ENCODE results near the gene PSMB7.
A peak's percentile ranks its signal among the peaks of the same experiment; 100 is the strongest.

The PSMB7 gene

GRCh38 chr9:124455820-124456219 is 40.6 kb upstream of the PSMB7 start:
- Histone ChIP-seq H3K36me3 (ENCODE audit: insufficient read depth, insufficient read length, low read length) (no peaks in the 10 kb centered on the region), H3K9ac (ENCODE audit: insufficient read length, low read depth) (no peak overlapping the region), H3K4me1 (ENCODE audit: insufficient read depth, insufficient read length) (peaks cover 12% of the 10 kb centered on the region), H3K27me3 (ENCODE audit: insufficient read depth, insufficient read length) (peaks cover 17% of the 10 kb centered on the region), H3K9me3 (ENCODE audit: insufficient read depth, low read length) (no peaks in the 10 kb centered on the region), H3K4me3 (ENCODE audit: insufficient read length, low read depth) (no peak overlapping the region)
- TF ChIP-seq SUZ12 (IDR thresholded peaks at IDR 0.05; ENCODE audit: extremely low read depth, insufficient read depth, insufficient read length) (no peak), YY1 (IDR thresholded peaks at IDR 0.05; ENCODE audit: insufficient read depth, insufficient read length) (no peak), ZNF274 (IDR thresholded peaks at IDR 0.05; ENCODE audit: low read depth, low read length) (no peak)
- no peak for DNase-seq (ENCODE audit: low read depth, low spot score)

DNA sequence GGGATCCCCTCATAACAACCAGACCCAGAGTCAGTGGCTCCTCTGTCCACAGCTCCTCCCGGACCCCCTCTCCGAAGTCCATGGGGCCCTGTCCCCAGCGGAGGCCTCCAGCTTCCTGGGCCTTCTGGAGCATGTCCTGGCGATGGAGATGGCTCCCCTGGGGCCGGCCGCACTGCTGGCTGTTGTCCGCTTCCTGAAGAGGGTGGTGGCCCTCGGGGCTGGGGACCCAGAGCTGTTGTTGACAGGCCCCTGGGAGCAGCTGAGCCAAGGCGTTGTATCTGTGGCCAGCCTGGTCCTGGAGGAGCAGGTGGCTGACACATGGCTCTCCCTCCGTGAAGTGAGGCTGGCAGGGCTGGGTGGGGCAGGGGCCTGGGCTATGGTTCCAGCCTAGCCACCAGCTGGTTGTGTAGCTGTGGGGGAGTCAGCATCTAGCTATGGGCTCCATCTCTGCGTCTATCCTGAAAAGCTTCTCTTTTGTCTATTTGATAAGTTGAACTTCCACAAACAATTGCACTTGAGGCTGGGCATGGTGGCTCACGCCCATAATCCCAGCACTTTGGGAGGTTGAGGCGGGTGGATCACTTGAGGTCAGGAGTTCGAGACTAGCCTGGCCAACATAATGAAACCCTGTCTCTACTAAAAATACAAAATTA is 39.7 kb upstream of the PSMB7 start:
- no peak for DNase-seq (ENCODE audit: low read depth, low spot score)
- H3K4me3 ChIP-seq (ENCODE audit: insufficient read length, low read depth) = no peak overlapping the region
- TF ChIP-seq ZNF274 (IDR thresholded peaks at IDR 0.05; ENCODE audit: low read depth, low read length) (no peak), SUZ12 (IDR thresholded peaks at IDR 0.05; ENCODE audit: extremely low read depth, insufficient read depth, insufficient read length) (no peak), YY1 (IDR thresholded peaks at IDR 0.05; ENCODE audit: insufficient read depth, insufficient read length) (no peak)
- no peak overlapping the region for H3K9ac ChIP-seq (ENCODE audit: insufficient read length, low read depth)
- H3K27me3 ChIP-seq (ENCODE audit: insufficient read depth, insufficient read length) = peaks cover 19% of the 10 kb centered on the region
- no peaks in the 10 kb centered on the region for H3K9me3 ChIP-seq (ENCODE audit: insufficient read depth, low read length)
- peaks cover 14% of the 10 kb centered on the region for H3K4me1 ChIP-seq (ENCODE audit: insufficient read depth, insufficient read length)
- H3K36me3 ChIP-seq (ENCODE audit: insufficient read depth, insufficient read length, low read length) = no peaks in the 10 kb centered on the region

- Histone ChIP-seq H3K4me3 (ENCODE audit: insufficient read length, low read depth) (no peak overlapping the region), H3K9ac (ENCODE audit: insufficient read length, low read depth) (no peak overlapping the region), H3K4me1 (ENCODE audit: insufficient read depth, insufficient read length) (peaks cover 14% of the 10 kb centered on the region), H3K27me3 (ENCODE audit: insufficient read depth, insufficient read length) (peaks cover 19% of the 10 kb centered on the region), H3K36me3 (ENCODE audit: insufficient read depth, insufficient read length, low read length) (no peaks in the 10 kb centered on the region), H3K9me3 (ENCODE audit: insufficient read depth, low read length) (no peaks in the 10 kb centered on the region)
- DNase-seq (ENCODE audit: low read depth, low spot score) = no peak
- TF ChIP-seq SUZ12 (IDR thresholded peaks at IDR 0.05; ENCODE audit: extremely low read depth, insufficient read depth, insufficient read length) = no peak
- no peak for TF ChIP-seq ZNF274 (IDR thresholded peaks at IDR 0.05; ENCODE audit: low read depth, low read length)
These were observed 39.1 kb upstream of the PSMB7 start for GRCh38 chr9:124454296-124454695.

GRCh38 chr9:124453586-124454191 is 38.4 kb upstream of the PSMB7 start:
- Histone ChIP-seq H3K9ac (ENCODE audit: insufficient read length, low read depth) (peak overlapping the region; percentile 13), H3K36me3 (ENCODE audit: insufficient read depth, insufficient read length, low read length) (no peaks in the 10 kb centered on the region), H3K4me3 (ENCODE audit: insufficient read length, low read depth) (peak overlapping the region; percentile 13), H3K9me3 (ENCODE audit: insufficient read depth, low read length) (no peaks in the 10 kb centered on the region), H3K27me3 (ENCODE audit: insufficient read depth, insufficient read length) (peaks cover 19% of the 10 kb centered on the region), H3K4me1 (ENCODE audit: insufficient read depth, insufficient read length) (peaks cover 14% of the 10 kb centered on the region)
- no peak for TF ChIP-seq ZNF274 (IDR thresholded peaks at IDR 0.05; ENCODE audit: low read depth, low read length)
- no peak for DNase-seq (ENCODE audit: low read depth, low spot score)

DNA sequence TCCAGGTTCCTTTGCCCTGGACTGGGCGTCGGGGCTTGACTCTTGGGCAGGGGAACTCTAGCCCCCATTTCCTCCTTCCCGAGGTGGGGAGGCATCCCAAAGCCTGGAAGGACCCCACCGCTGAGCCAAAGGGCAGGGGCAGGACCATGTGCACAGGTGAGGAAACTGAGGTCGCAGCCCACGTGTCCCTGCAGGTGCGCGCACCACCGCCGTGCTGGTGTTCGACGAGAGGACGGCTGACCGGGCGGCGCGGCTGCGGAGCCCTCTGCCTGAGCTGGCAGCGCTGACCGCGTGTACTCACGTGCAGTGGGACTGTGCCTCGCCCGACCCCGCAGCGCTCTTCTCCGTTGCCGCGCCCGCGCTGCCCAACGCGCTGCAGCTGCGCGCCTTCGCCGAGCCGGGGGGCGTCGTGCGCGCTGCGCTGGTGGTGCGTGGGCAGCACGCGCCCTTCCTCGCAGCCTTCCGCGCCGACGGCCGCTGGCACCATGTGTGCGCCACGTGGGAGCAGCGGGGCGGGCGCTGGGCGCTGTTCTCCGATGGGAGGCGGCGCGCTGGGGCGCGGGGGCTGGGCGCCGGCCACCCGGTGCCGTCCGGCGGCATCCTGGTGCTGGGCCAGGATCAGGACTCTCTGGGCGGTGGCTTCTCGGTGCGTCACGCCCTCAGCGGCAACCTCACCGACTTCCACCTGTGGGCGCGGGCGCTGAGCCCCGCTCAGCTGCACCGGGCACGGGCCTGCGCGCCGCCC is 37.8 kb upstream of the PSMB7 start:
- Histone ChIP-seq H3K4me1 (ENCODE audit: insufficient read depth, insufficient read length) (peaks cover 14% of the 10 kb centered on the region), H3K4me3 (ENCODE audit: insufficient read length, low read depth) (peak overlapping the region; percentile 13), H3K36me3 (ENCODE audit: insufficient read depth, insufficient read length, low read length) (no peaks in the 10 kb centered on the region), H3K9ac (ENCODE audit: insufficient read length, low read depth) (peak overlapping the region; percentile 13), H3K9me3 (ENCODE audit: insufficient read depth, low read length) (no peaks in the 10 kb centered on the region), H3K27me3 (ENCODE audit: insufficient read depth, insufficient read length) (peaks cover 19% of the 10 kb centered on the region)
- no peak for DNase-seq (ENCODE audit: low read depth, low spot score)
- TF ChIP-seq SUZ12 (IDR thresholded peaks at IDR 0.05; ENCODE audit: extremely low read depth, insufficient read depth, insufficient read length) (no peak), ZNF274 (IDR thresholded peaks at IDR 0.05; ENCODE audit: low read depth, low read length) (no peak)

- no peak overlapping the region for H3K4me3 ChIP-seq (ENCODE audit: insufficient read length, low read depth)
- TF ChIP-seq YY1 (IDR thresholded peaks at IDR 0.05; ENCODE audit: insufficient read depth, insufficient read length) = no peak
- TF ChIP-seq ZNF274 (IDR thresholded peaks at IDR 0.05; ENCODE audit: low read depth, low read length) = no peak
- TF ChIP-seq SUZ12 (IDR thresholded peaks at IDR 0.05; ENCODE audit: extremely low read depth, insufficient read depth, insufficient read length) = no peak
- H3K36me3 ChIP-seq (ENCODE audit: insufficient read depth, insufficient read length, low read length) = no peaks in the 10 kb centered on the region
These were observed 37.1 kb upstream of the PSMB7 start for GRCh38 chr9:124452326-124452725.

GRCh38 chr9:124450931-124451661 is 35.9 kb upstream of the PSMB7 start:
- H3K9ac ChIP-seq (ENCODE audit: insufficient read length, low read depth) = peak overlapping the region; percentile 57
- no peak for DNase-seq (ENCODE audit: low read depth, low spot score)

More at GRCh38 chr9:124452326-124452725, 37.1 kb upstream of the PSMB7 start:
- no peaks in the 10 kb centered on the region for H3K9me3 ChIP-seq (ENCODE audit: insufficient read depth, low read length)
- H3K27me3 ChIP-seq (ENCODE audit: insufficient read depth, insufficient read length) = peaks cover 19% of the 10 kb centered on the region
- no peak overlapping the region for H3K9ac ChIP-seq (ENCODE audit: insufficient read length, low read depth)
- DNase-seq (ENCODE audit: low read depth, low spot score) = no peak
- peaks cover 12% of the 10 kb centered on the region for H3K4me1 ChIP-seq (ENCODE audit: insufficient read depth, insufficient read length)

More at GRCh38 chr9:124450931-124451661, 35.9 kb upstream of the PSMB7 start:
- TF ChIP-seq SUZ12 (IDR thresholded peaks at IDR 0.05; ENCODE audit: extremely low read depth, insufficient read depth, insufficient read length) (no peak), YY1 (IDR thresholded peaks at IDR 0.05; ENCODE audit: insufficient read depth, insufficient read length) (no peak), ZNF274 (IDR thresholded peaks at IDR 0.05; ENCODE audit: low read depth, low read length) (no peak)
- no peaks in the 10 kb centered on the region for H3K9me3 ChIP-seq (ENCODE audit: insufficient read depth, low read length)
- no peaks in the 10 kb centered on the region for H3K36me3 ChIP-seq (ENCODE audit: insufficient read depth, insufficient read length, low read length)
- peak overlapping the region; percentile 54 for H3K4me3 ChIP-seq (ENCODE audit: insufficient read length, low read depth)
- peaks cover 19% of the 10 kb centered on the region for H3K27me3 ChIP-seq (ENCODE audit: insufficient read depth, insufficient read length)
- peaks cover 6% of the 10 kb centered on the region for H3K4me1 ChIP-seq (ENCODE audit: insufficient read depth, insufficient read length)
